Lower leg skin (tissue), 4 donors: Measurements from ENCODE around the gene GGT6. TPM values are rescaled to one million over a fixed set of nuclear protein-coding genes. Genes with fewer than 3 reads are reported as not detected.

ENCODE experiments used
- DNase-seq, 2 donors: peaks; one replicate each; pipeline ENCODE4 v3.0.0-alpha.2; 2019; ENCODE audit warnings: low spot score in 2 of 2
- H3K4me3 ChIP-seq: fragments of 200-600 bp; sonication (generic); 2 replicates; pipeline ENCODE4 v1.5.1; 2017; ENCODE audit warnings: mild to moderate bottlenecking, low read depth; ENCODE audit not compliant: poor library complexity, severe bottlenecking
- CTCF ChIP-seq, 3 donors: fragments of 450-650 bp; IDR thresholded peaks; one replicate each; pipeline ENCODE4 v1.5.1; 2016; ENCODE audit warnings: antibody characterized with exemption in 3 of 3, mild to moderate bottlenecking in 3 of 3, moderate library complexity in 2 of 3
- POLR2A ChIP-seq, 2 donors: fragments of 450-650 bp; IDR thresholded peaks; one replicate each; pipeline ENCODE4 v1.6.1; 2016 to 2017; ENCODE audit warnings: antibody characterized with exemption in 2 of 2, mild to moderate bottlenecking in 1 of 2, moderate library complexity in 1 of 2
- WGBS, 2 donors: methylation state at CpG; one replicate each; pipeline ENCODE4 v1.1.5; 2018; 5-methylcytosine and 5-hydroxymethylcytosine counted together
- intact Hi-C: fragments of 100-400 bp; cut with DNase I; formaldehyde crosslinking; loops from one replicate; pipeline ENCODE4 v1.15.0; 2023; ENCODE audit warnings: low total_unique reads
- total RNA-seq, 4 donors: library from RNA; depleted of rRNA; stranded (reverse); fragments of >200 nt; gene quantifications; one replicate each; pipeline ENCODE4 v1.1.0, GENCODE V29; 2016

Gene GGT6
- total RNA-seq, 4 donors from 2014 or later: 133 to 232 (median 184) TPM

- 59 to 63% methylated on average over 17 of the region's 17 CpGs for WGBS, 2 donors
- TF ChIP-seq CTCF (IDR thresholded peaks at IDR 0.05): no peak
- no peak for TF ChIP-seq POLR2A (IDR thresholded peaks at IDR 0.05)
- intact Hi-C loops: no loop called here
- DNase-seq: no peak
- H3K4me3 ChIP-seq: no peak overlapping the region
Observed at GRCh38 chr17:4555873-4556759, 4.3 kb downstream of the GGT6 start.

DNA sequence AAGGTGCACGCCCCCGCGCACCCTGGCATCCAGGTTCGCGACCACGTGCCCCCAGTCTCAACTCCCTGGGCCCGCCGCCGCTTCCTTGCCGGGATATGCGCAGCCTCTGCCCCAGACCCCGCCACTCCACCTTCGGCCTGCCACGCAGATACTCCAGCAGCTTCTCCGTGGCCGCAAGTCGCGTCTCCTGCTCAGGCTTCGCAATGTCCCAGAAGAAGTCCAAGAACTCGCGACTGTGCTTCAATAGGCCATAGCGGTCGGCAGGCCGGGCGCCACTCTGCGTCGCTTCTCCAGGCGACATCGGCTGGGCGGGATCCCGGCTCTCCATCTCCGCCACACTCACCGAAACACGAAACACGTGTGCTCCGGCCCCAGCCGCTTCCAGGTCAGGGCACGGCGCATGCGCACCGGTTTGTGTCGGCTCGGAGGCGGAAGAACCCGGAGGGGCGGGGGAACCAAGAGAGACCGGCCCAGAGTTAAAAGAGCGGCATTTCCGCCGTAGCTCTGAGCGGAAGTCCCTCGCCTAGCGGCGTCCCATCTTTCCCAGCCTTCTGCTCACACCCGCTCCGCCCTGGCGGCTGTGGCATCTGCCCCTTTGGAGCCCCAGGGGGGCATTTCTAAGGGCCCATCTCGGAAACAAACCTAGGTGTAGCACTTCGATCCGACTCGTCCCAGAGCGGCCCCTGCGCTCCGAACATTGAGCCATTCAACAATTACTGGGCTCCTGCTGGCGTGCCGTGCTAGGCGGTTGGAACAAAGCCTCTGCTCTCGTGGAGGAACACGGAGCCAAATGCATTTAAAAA lies 5.2 kb downstream of the GGT6 start, which contains the start of gene MYBBP1A:
MYBBP1A (minus strand) TSS at position 388 of the 803 bp plus-strand sequence; CDS start at position 328, 60 bp downstream.
- intact Hi-C loops: no loop called here
- TF ChIP-seq CTCF (IDR thresholded peaks at IDR 0.05) (no peak), POLR2A (IDR thresholded peaks at IDR 0.05) (no peak)
- peak; percentile 94 to 99 for DNase-seq
- WGBS, 2 donors: 1% methylated on average over 37 to 66 of the region's 69 CpGs
- peak within 1 kb of the TSS; percentile 69 for H3K4me3 ChIP-seq

GRCh38 chr17:4554441-4554996 lies 5.9 kb downstream of the GGT6 start:
- H3K4me3 ChIP-seq: peak overlapping the region; percentile 69
- no peak for TF ChIP-seq POLR2A (IDR thresholded peaks at IDR 0.05)
- TF ChIP-seq CTCF (IDR thresholded peaks at IDR 0.05): no peak
- WGBS, 2 donors: 12 to 13% methylated on average over 15 to 17 of the region's 18 CpGs
- intact Hi-C loops: no loop called here
- DNase-seq: no peak

GRCh38 chr17:4553669-4554068 lies 6.7 kb downstream of the GGT6 start:
- intact Hi-C loops: no loop called here
- TF ChIP-seq CTCF (IDR thresholded peaks at IDR 0.05) (no peak), POLR2A (IDR thresholded peaks at IDR 0.05) (no peak)
- WGBS, 2 donors: 76 to 77% methylated on average over 9 of the region's 9 CpGs
- DNase-seq: no peak
- no peak overlapping the region for H3K4me3 ChIP-seq

DNA sequence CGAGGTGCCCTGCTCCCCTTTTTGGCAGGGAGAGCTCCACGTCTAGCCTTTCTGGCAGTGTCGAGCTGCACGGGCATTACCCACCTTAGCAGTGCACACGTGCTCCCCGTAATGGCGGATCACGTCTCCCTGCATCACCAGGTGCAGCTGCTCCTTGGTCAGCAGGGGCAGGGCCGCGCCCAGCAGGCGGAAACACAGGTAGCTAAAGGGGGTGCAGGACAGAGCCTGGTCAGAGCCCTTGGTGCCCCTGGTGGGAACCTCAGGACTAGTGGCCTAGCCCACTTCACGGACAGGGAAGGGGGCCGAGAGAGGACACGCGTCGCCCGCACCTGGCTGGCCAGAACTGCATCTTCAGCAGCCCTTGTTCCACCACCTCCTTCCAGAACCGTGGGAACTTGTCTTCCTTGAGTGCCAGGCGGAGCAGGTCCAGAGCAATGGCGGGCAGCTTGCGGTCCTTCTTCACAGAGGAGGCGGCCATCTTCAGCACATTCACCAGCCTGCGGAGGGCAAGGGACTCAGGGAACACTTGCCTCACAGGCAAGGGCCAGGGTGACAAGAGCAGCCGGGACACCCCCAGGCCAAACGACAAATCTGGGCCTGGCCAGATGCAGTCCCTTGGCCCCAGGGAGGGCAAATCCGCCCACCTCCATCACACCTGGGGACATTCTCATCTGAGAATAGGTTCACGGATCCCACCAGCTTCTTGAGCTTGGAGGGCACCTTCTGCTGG lies 8.4 kb downstream of the GGT6 start:
- WGBS, 2 donors: 94 to 95% methylated on average over 24 to 26 of the region's 27 CpGs
- intact Hi-C loops: no loop called here
- H3K4me3 ChIP-seq: no peak overlapping the region

More for the DNA sequence above, 8.4 kb downstream of the GGT6 start:
- TF ChIP-seq CTCF (IDR thresholded peaks at IDR 0.05) (no peak), POLR2A (IDR thresholded peaks at IDR 0.05) (no peak)
- DNase-seq: no peak
